Bronchial epithelial cell (primary cell): Measurements from ENCODE around the gene DIAPH1. TPM values are rescaled to one million over a fixed set of nuclear protein-coding genes. Genes with fewer than 3 reads are reported as not detected.

Experiments used
- DNase-seq: peaks from one replicate; pipeline ENCODE4 v3.0.0-alpha.2; 2010; ENCODE audit warnings: low read depth
- FAIRE-seq: peaks from 2 replicates; lab custom pipeline; 2011; peaks lifted over from hg19 to GRCh38; lab: Jason Lieb, UNC
- H3K27me3 ChIP-seq: 2 replicates; pipeline ENCODE4 v1.5.1; 2011; ENCODE audit warnings: low read length; ENCODE audit not compliant: control insufficient read depth, insufficient read depth
- H3K36me3 ChIP-seq: 2 replicates; pipeline ENCODE4 v1.5.1; 2011; ENCODE audit warnings: low read length; ENCODE audit not compliant: control insufficient read depth, insufficient read depth
- H3K4me3 ChIP-seq: 2 replicates; pipeline ENCODE4 v1.5.1; 2011; ENCODE audit warnings: mild to moderate bottlenecking, low read depth, low read length, control low read depth
- CTCF ChIP-seq: IDR thresholded peaks from 2 replicates; pipeline ENCODE4 v1.5.1; 2011; ENCODE audit warnings: mild to moderate bottlenecking, moderate library complexity, low read length, control low read depth, inconsistent platforms; ENCODE audit not compliant: insufficient read depth, severe bottlenecking
- total RNA-seq: library from RNA; depleted of rRNA; stranded (reverse); fragments of >200 nt; gene quantifications from 2 replicates; pipeline ENCODE4 v1.2.1, GENCODE V29; 2014

The DIAPH1 gene
- total RNA-seq, 1 donor from 2014 or later = 48.2 TPM

GRCh38 chr5:141628175-141628788 is 9.5 kb upstream of the DIAPH1 start:
- peaks cover 30% of the 10 kb centered on the region for H3K36me3 ChIP-seq
- DNase-seq (no peak), FAIRE-seq (no peak)
- H3K4me3 ChIP-seq = no peak overlapping the region
- no peak for TF ChIP-seq CTCF
- no peaks in the 10 kb centered on the region for H3K27me3 ChIP-seq

- Histone ChIP-seq H3K27me3 (no peaks in the 10 kb centered on the region), H3K36me3 (peaks cover 21% of the 10 kb centered on the region), H3K4me3 (no peak overlapping the region)
- TF ChIP-seq CTCF = no peak
- DNase-seq = no peak
- no peak for FAIRE-seq
Measured at GRCh38 chr5:141623611-141624010, 4.8 kb upstream of the DIAPH1 start.

DNA sequence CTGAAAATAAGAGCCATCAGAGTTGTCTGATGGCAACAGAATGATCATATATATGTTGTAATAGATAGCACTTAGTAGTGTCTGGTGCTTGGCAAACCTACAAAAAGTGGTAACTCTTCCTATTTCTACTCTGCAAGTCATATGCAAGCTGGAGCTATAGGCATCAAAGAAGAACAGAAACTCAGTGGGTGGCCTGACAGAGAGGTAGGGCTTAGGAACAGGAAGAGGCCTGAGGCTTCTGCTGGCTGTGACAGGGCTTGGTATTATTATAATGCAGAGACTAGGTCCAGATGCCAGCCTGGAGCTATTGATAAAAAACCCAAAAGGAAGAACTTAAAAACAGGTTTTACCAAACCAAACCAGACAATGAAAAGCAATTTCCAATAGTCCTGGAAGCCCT is 4.4 kb upstream of the DIAPH1 start:
- H3K4me3 ChIP-seq = no peak overlapping the region
- no peak for TF ChIP-seq CTCF
- peaks cover 19% of the 10 kb centered on the region for H3K36me3 ChIP-seq
- no peak for FAIRE-seq
- DNase-seq = no peak
- no peaks in the 10 kb centered on the region for H3K27me3 ChIP-seq

GRCh38 chr5:141618030-141618803 is 583 bp downstream of the DIAPH1 start:
- Histone ChIP-seq H3K4me3 (peak overlapping the region; percentile 86), H3K27me3 (no peaks in the 10 kb centered on the region), H3K36me3 (peaks cover 5% of the 10 kb centered on the region)
- TF ChIP-seq CTCF = no peak
- peak; percentile 67 for DNase-seq
- no peak for FAIRE-seq

DNA sequence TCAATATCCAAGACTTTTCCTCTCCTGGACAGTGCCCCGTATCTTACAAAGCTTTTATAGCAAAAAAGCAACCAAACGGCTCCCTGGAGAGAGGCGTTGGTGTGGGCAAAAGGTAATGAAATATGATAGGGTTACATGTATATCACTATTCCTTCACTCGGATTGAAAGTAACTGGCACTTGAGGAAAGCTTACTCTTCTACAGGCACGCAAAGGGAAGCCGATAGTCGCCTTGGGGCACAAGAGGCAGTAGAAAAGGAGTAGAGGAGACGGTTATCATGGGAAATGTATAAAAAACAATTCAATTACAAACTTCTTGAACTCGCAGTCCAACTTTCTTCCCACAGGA is 1.1 kb downstream of the DIAPH1 start:
- peaks cover 3% of the 10 kb centered on the region for H3K36me3 ChIP-seq
- H3K4me3 ChIP-seq = peak overlapping the region; percentile 86
- H3K27me3 ChIP-seq = no peaks in the 10 kb centered on the region
- FAIRE-seq = no peak
- no peak for TF ChIP-seq CTCF
- peak; percentile 32 for DNase-seq
